ENCODE results near the gene IRF5.

GRCh38 chr7:128933180-128933891 lies 4.4 kb upstream of the IRF5 start:
- TF ChIP-seq CTCF (IDR thresholded peaks at IDR 0.05) (no peak), POLR2A (IDR thresholded peaks at IDR 0.05) (no peak)
